Measurements from ENCODE around the gene C17orf107. TPM values are rescaled to one million over a fixed set of nuclear protein-coding genes. Genes with fewer than 3 reads are reported as not detected.

The C17orf107 gene
- total and polyA plus RNA-seq, 2 of the 13 experiments (the other 11 are each of a cell fraction or from before 2014, with no cell fraction given): 0.20 to 0.59 TPM

DNA sequence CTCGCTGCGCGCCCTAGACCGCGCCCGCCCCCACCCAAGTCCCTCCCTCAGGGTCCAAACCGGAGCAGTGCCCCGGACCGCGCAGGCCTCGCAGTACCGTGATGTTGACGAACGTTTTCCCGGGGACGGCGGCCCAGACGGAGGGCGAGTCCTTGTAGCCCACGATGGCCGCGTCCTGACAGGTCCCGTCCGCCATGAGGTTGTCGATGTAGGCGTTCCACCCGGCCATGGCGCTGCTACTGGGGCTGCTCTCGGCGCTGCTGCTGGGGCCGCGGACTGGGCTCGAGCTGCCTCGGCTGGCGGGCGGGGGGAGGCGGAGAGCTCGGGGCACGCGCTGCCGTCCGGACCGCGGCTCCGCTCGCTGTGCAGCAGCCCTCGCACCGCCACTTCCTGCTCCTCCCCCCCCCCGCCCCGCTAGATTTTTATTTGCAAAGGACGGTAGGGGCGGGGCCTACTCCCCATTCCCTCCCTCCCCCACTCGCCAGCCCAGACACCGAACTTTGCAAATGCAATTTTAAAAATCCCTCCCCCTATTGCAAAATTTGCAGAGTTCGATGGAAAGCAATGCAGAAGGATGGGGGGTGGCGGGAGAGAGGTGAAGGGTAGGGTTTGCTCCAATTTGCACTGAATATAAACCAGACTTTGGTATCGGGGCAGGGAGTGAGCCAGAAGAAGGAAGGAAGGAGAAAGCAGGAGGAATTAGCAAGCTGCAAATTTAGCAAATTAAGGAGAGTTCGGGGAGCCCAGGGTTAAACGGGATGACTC is 49.0 kb downstream of the C17orf107 start, which contains the start of gene PFN1 (continued):
- TF ChIP-seq, protein P1, sequence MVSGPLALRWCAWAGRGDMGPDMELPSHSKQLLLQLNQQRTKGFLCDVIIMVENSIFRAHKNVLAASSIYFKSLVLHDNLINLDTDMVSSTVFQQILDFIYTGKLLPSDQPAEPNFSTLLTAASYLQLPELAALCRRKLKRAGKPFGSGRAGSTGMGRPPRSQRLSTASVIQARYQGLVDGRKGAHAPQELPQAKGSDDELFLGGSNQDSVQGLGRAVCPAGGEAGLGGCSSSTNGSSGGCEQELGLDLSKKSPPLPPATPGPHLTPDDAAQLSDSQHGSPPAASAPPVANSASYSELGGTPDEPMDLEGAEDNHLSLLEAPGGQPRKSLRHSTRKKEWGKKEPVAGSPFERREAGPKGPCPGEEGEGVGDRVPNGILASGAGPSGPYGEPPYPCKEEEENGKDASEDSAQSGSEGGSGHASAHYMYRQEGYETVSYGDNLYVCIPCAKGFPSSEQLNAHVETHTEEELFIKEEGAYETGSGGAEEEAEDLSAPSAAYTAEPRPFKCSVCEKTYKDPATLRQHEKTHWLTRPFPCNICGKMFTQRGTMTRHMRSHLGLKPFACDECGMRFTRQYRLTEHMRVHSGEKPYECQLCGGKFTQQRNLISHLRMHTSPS (CRISPR knock-in tag; IDR thresholded peaks at IDR 0.05; ENCODE audit: low read depth): no peak
- TF ChIP-seq ZNF784 (CRISPR knock-in tag; IDR thresholded peaks at IDR 0.05; ENCODE audit: borderline replicate concordance): no peak
- peak; percentile 68; the same call in 1 of the 2 replicates for TF ChIP-seq ZNF749 (CRISPR knock-in tag; IDR thresholded peaks at IDR 0.05; ENCODE audit: borderline replicate concordance)
- TF ChIP-seq, protein P2, sequence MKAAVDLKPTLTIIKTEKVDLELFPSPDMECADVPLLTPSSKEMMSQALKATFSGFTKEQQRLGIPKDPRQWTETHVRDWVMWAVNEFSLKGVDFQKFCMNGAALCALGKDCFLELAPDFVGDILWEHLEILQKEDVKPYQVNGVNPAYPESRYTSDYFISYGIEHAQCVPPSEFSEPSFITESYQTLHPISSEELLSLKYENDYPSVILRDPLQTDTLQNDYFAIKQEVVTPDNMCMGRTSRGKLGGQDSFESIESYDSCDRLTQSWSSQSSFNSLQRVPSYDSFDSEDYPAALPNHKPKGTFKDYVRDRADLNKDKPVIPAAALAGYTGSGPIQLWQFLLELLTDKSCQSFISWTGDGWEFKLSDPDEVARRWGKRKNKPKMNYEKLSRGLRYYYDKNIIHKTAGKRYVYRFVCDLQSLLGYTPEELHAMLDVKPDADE (CRISPR knock-in tag; IDR thresholded peaks at IDR 0.05): no peak
- TF ChIP-seq ZNF281 (CRISPR knock-in tag; IDR thresholded peaks at IDR 0.05; ENCODE audit: borderline replicate concordance): peak; percentile 78; the same call in 1 of the 2 replicates
- TF ChIP-seq ZNF652 (CRISPR knock-in tag; IDR thresholded peaks at IDR 0.05; ENCODE audit: borderline replicate concordance, low read depth): peak; percentile 95
- TF ChIP-seq SPEN (CRISPR knock-in tag; IDR thresholded peaks at IDR 0.05; ENCODE audit: low read depth): peak; percentile 62
- TF ChIP-seq HMGA1 (CRISPR knock-in tag; conservative IDR thresholded peaks at IDR 0.05): no peak
- TF ChIP-seq SIX4 (CRISPR knock-in tag; IDR thresholded peaks at IDR 0.05): no peak
- TF ChIP-seq FOXK2 (IDR thresholded peaks at IDR 0.05): no peak
- no peak for TF ChIP-seq ZNF3 (CRISPR knock-in tag; IDR thresholded peaks at IDR 0.05)
- no peak; the same call in none of the 2 replicates for TF ChIP-seq RARA (CRISPR knock-in tag; IDR thresholded peaks at IDR 0.05)
- no peak for TF ChIP-seq ZNF496 (CRISPR knock-in tag; IDR thresholded peaks at IDR 0.05; ENCODE audit: insufficient replicate concordance)
- no peak for TF ChIP-seq MLLT10 (CRISPR knock-in tag; IDR thresholded peaks at IDR 0.05)
- TF ChIP-seq SIN3B (IDR thresholded peaks at IDR 0.05; ENCODE audit: low read length): no peak
- TF ChIP-seq, protein P3, sequence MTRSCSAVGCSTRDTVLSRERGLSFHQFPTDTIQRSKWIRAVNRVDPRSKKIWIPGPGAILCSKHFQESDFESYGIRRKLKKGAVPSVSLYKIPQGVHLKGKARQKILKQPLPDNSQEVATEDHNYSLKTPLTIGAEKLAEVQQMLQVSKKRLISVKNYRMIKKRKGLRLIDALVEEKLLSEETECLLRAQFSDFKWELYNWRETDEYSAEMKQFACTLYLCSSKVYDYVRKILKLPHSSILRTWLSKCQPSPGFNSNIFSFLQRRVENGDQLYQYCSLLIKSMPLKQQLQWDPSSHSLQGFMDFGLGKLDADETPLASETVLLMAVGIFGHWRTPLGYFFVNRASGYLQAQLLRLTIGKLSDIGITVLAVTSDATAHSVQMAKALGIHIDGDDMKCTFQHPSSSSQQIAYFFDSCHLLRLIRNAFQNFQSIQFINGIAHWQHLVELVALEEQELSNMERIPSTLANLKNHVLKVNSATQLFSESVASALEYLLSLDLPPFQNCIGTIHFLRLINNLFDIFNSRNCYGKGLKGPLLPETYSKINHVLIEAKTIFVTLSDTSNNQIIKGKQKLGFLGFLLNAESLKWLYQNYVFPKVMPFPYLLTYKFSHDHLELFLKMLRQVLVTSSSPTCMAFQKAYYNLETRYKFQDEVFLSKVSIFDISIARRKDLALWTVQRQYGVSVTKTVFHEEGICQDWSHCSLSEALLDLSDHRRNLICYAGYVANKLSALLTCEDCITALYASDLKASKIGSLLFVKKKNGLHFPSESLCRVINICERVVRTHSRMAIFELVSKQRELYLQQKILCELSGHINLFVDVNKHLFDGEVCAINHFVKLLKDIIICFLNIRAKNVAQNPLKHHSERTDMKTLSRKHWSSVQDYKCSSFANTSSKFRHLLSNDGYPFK (CRISPR knock-in tag; IDR thresholded peaks at IDR 0.05; ENCODE audit: borderline replicate concordance): no peak
- peak; percentile 81 for TF ChIP-seq TAF1 (CRISPR knock-in tag; IDR thresholded peaks at IDR 0.05)
- TF ChIP-seq BHLHE40 (IDR thresholded peaks at IDR 0.05; ENCODE audit: low read length): no peak
- no peak for TF ChIP-seq ZKSCAN5 (CRISPR knock-in tag; IDR thresholded peaks at IDR 0.05)
- TF ChIP-seq EEA1 (CRISPR knock-in tag; IDR thresholded peaks at IDR 0.05; ENCODE audit: borderline replicate concordance): peak; percentile 55; the same call in 1 of the 2 replicates
- TF ChIP-seq HNRNPLL (IDR thresholded peaks at IDR 0.05; ENCODE audit: low read depth, low read length, poor library complexity, severe bottlenecking): no peak

All from HepG2 (cell line).